ENCODE data around the gene IQGAP1. TPM values are rescaled to one million over a fixed set of nuclear protein-coding genes. Genes with fewer than 3 reads are reported as not detected.

Gene IQGAP1
- total and polyA plus RNA-seq, 2 of the 13 experiments (the other 11 are each of a cell fraction or from before 2014, with no cell fraction given), result 29.5 to 37.9 TPM

DNA sequence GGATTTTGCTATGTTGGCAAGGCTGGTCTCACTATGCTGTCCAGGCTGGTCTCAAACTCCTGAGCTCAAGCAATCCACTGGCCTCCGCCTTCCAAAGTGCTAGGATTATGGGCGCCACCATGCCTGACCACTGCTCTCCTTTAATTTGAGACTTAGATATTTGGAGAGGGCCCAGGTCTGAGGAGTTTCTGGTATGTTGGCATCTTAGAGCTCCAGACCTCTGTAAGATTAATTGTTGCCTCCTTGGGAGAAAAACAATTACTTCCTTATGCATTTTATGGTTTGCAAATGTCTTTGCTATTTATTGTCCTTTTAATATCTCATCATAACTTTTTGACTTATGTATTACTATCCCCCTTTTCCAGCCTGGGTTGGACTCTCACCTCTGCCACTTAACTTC, 33.1 kb upstream of the IQGAP1 start (continued):
- no peak for TF ChIP-seq HOXA5 (CRISPR knock-in tag; IDR thresholded peaks at IDR 0.05)
- no peak for TF ChIP-seq ZFP36L2 (CRISPR knock-in tag; IDR thresholded peaks at IDR 0.05)

DNA sequence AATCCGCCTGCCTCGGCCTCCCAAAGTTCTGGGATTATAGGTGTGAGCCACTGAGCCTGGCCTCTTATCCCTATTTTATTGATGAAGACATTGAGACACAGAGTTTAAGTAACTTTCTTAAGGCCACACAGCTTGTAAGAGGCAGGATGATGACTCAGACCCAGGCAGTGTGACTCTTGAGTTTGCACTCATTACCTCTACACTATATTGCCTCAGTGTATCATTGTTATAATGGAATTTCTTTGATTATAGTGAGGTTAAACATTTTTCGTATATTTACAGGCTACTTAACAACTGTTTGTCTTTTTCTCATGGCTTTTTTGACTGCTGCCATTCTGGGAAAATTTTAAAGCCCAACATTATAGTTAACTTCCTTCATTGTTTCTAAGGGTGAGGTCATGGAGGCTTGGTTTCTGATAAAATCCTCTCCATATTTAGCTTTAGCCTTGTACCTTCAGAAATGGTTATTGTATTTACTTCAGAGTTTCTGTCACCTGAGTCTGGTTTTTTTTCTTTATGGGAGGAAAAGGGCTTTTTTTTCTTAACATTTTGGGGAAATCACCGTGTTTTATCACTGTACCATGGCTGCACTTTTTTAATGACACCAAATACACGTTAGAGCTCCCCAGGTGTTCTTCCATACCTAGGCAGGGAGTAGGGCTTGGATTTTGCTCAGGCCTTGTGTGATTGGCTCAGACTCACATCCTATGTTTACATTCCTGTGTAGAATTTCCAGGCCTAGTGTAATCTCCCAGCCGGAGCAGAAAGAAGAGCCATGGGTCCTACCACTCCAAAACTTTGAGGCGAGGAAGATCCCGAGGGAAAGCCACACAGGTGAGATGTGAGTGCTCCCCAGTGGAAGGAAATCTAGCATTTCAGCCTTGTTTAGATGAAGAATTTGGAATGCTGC, 29.7 kb upstream of the IQGAP1 start:
- Histone ChIP-seq H3K4me1 (ENCODE audit: insufficient read depth, low read length) (no peaks in the 10 kb centered on the region), H3K4me2 (ENCODE audit: low read depth, low read length) (no peak overlapping the region), H3K4me3 (replicated peaks in 1 of 3; ENCODE audit: insufficient read depth in 1 of 3, low read depth in 2 of 3, low read length in 3 of 3) (no peak overlapping the region), H2AFZ (ENCODE audit: low read length) (no peak overlapping the region), H3K27ac (ENCODE audit: extremely low read length, insufficient read depth, low read length) (no peak overlapping the region), H4K20me1 (ENCODE audit: insufficient read depth, low read length) (no peaks in the 10 kb centered on the region), H3K9me3 (ENCODE audit: low read length) (no peaks in the 10 kb centered on the region), H3K27me3 (ENCODE audit: control insufficient read depth in 1 of 2, insufficient read depth in 2 of 2, low read length in 2 of 2) (no peaks in the 10 kb centered on the region), H3K36me3 (replicated peaks in 1 of 2; ENCODE audit: control insufficient read depth in 1 of 2, insufficient read depth in 2 of 2, low read length in 2 of 2) (peaks cover 0 to 2% of the 10 kb centered on the region in 2 experiments; a peak in 1 of 5 replicates), H3K9ac (ENCODE audit: insufficient read depth, low read depth, low read length) (no peak overlapping the region), H3K79me2 (ENCODE audit: insufficient read depth, low read length) (no peaks in the 10 kb centered on the region)
- BruUV-seq (replicated peaks), result no TSS peak
- DNase-seq (ENCODE audit: low spot score) (no peak), ATAC-seq (no peak), FAIRE-seq (no peak)
- intact Hi-C loops (cut with micrococcal nuclease; ENCODE audit: unreplicated experiment), result no loop called here
- CTCF ChIA-PET (ENCODE audit: low intra/inter-chr PET ratio, low total read pairs), result no interaction called here
- in situ Hi-C loops (cut with HindIII; ENCODE audit: extremely low pct_ligation_motif_present, low pct_unique_long_range_greater_than_20kb), result no loop called here
- POLR2A ChIA-PET, result no interaction called here
- 82% methylated on average over 8 of the region's 8 CpGs for WGBS (ENCODE audit: low lambda C conversion rate)
- TF ChIP-seq FOXA3 (CRISPR knock-in tag; IDR thresholded peaks at IDR 0.05) (0 out of 2 replicates have a peak, but pooled peaks have one; percentile 26), CAMTA2 (CRISPR knock-in tag; IDR thresholded peaks at IDR 0.05; ENCODE audit: borderline replicate concordance) (no peak), ZNF430 (CRISPR knock-in tag; IDR thresholded peaks at IDR 0.05) (no peak), FOXA1 (IDR thresholded peaks at IDR 0.05) (no peak), FOXA1 (CRISPR knock-in tag; IDR thresholded peaks at IDR 0.05) (0 out of 2 replicates have a peak, but pooled peaks have one; percentile 13), ZNF777 (CRISPR knock-in tag; IDR thresholded peaks at IDR 0.05) (no peak)
- TF ChIP-seq, protein P1, sequence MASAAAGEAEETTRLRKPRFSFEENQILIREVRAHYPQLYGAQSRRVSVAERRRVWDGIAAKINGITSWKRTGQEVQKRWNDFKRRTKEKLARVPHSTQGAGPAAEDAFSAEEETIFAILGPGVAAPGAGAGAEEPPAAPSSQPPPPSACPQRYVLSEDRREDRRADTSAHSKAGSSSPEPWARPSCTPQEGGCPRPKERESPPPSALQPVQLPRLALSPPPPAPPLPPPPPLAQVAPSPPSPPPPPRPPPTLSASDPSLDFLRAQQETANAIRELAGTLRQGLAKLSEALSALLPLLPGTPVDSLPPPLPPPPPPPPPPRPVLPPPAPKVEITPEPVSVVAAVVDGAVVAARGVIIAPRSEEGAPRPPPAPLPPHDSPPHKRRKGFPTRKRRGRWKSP (CRISPR knock-in tag; IDR thresholded peaks at IDR 0.05), result no peak
- TF ChIP-seq, protein P2, sequence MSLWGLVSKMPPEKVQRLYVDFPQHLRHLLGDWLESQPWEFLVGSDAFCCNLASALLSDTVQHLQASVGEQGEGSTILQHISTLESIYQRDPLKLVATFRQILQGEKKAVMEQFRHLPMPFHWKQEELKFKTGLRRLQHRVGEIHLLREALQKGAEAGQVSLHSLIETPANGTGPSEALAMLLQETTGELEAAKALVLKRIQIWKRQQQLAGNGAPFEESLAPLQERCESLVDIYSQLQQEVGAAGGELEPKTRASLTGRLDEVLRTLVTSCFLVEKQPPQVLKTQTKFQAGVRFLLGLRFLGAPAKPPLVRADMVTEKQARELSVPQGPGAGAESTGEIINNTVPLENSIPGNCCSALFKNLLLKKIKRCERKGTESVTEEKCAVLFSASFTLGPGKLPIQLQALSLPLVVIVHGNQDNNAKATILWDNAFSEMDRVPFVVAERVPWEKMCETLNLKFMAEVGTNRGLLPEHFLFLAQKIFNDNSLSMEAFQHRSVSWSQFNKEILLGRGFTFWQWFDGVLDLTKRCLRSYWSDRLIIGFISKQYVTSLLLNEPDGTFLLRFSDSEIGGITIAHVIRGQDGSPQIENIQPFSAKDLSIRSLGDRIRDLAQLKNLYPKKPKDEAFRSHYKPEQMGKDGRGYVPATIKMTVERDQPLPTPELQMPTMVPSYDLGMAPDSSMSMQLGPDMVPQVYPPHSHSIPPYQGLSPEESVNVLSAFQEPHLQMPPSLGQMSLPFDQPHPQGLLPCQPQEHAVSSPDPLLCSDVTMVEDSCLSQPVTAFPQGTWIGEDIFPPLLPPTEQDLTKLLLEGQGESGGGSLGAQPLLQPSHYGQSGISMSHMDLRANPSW (CRISPR knock-in tag; IDR thresholded peaks at IDR 0.05; ENCODE audit: borderline replicate concordance), result no peak
- TF ChIP-seq, protein P3, sequence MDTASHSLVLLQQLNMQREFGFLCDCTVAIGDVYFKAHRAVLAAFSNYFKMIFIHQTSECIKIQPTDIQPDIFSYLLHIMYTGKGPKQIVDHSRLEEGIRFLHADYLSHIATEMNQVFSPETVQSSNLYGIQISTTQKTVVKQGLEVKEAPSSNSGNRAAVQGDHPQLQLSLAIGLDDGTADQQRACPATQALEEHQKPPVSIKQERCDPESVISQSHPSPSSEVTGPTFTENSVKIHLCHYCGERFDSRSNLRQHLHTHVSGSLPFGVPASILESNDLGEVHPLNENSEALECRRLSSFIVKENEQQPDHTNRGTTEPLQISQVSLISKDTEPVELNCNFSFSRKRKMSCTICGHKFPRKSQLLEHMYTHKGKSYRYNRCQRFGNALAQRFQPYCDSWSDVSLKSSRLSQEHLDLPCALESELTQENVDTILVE (CRISPR knock-in tag; IDR thresholded peaks at IDR 0.05), result no peak
- TF ChIP-seq, protein P4, sequence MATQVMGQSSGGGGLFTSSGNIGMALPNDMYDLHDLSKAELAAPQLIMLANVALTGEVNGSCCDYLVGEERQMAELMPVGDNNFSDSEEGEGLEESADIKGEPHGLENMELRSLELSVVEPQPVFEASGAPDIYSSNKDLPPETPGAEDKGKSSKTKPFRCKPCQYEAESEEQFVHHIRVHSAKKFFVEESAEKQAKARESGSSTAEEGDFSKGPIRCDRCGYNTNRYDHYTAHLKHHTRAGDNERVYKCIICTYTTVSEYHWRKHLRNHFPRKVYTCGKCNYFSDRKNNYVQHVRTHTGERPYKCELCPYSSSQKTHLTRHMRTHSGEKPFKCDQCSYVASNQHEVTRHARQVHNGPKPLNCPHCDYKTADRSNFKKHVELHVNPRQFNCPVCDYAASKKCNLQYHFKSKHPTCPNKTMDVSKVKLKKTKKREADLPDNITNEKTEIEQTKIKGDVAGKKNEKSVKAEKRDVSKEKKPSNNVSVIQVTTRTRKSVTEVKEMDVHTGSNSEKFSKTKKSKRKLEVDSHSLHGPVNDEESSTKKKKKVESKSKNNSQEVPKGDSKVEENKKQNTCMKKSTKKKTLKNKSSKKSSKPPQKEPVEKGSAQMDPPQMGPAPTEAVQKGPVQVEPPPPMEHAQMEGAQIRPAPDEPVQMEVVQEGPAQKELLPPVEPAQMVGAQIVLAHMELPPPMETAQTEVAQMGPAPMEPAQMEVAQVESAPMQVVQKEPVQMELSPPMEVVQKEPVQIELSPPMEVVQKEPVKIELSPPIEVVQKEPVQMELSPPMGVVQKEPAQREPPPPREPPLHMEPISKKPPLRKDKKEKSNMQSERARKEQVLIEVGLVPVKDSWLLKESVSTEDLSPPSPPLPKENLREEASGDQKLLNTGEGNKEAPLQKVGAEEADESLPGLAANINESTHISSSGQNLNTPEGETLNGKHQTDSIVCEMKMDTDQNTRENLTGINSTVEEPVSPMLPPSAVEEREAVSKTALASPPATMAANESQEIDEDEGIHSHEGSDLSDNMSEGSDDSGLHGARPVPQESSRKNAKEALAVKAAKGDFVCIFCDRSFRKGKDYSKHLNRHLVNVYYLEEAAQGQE (IDR thresholded peaks at IDR 0.05; ENCODE audit: borderline replicate concordance in 1 of 2, low read depth in 1 of 2, low read length in 2 of 2), result no peak

All from HepG2 (cell line).